Epithelial cell of proximal tubule (primary cell): ENCODE data around the gene COQ7. TPM values are rescaled to one million over a fixed set of nuclear protein-coding genes. Genes with fewer than 3 reads are reported as not detected.

ENCODE experiments used
- DNase-seq: peaks from one replicate; pipeline ENCODE4 v3.0.0-alpha.2; 2011; ENCODE audit warnings: low read depth
- H3K4me3 ChIP-seq: 2 replicates; pipeline ENCODE4 v1.5.1; 2011; ENCODE audit warnings: low read depth, mild to moderate bottlenecking, low read length
- CTCF ChIP-seq: conservative IDR thresholded peaks from 2 replicates; pipeline ENCODE4 v1.5.1; 2012; ENCODE audit warnings: low read depth, mild to moderate bottlenecking, low read length
- total RNA-seq: library from RNA; depleted of rRNA; stranded (reverse); fragments of >200 nt; gene quantifications from 2 replicates; pipeline ENCODE4 v1.2.3, GENCODE V29; 2015

COQ7 gene
- total RNA-seq, 1 donor from 2014 or later: 10.6 TPM

- no peak for DNase-seq
Observed at GRCh38 chr16:19084879-19085278, 17.5 kb downstream of the COQ7 start.

DNA sequence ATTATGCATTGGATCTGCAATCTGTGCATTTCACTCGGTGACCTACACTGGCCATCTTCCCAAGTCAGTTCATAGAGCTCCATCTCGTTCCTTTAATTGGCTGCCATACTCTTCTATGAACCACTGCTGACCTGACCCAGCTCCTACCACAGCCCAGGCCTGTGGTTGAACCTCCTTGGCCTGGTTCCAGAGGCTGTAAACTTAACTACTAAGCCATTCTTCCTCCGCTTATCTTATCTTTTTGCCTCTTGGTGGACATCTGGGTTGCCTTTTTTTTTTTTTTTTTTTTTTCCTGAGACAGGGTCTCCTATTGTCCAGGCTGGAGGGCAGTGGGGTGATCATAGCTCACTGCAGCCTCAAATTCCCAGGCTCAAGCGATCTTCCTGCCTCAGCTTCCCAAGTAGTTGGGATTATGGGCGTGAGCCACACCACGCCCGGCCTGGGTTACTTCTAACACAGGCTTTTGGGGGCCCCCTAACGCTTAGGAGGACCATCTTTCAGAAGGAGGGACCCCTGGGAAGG is 18.3 kb downstream of the COQ7 start:
- TF ChIP-seq CTCF: no peak
- H3K4me3 ChIP-seq: no peak overlapping the region
- no peak for DNase-seq

More at GRCh38 chr16:19084879-19085278, 17.5 kb downstream of the COQ7 start:
- no peak overlapping the region for H3K4me3 ChIP-seq
- TF ChIP-seq CTCF: no peak

DNA sequence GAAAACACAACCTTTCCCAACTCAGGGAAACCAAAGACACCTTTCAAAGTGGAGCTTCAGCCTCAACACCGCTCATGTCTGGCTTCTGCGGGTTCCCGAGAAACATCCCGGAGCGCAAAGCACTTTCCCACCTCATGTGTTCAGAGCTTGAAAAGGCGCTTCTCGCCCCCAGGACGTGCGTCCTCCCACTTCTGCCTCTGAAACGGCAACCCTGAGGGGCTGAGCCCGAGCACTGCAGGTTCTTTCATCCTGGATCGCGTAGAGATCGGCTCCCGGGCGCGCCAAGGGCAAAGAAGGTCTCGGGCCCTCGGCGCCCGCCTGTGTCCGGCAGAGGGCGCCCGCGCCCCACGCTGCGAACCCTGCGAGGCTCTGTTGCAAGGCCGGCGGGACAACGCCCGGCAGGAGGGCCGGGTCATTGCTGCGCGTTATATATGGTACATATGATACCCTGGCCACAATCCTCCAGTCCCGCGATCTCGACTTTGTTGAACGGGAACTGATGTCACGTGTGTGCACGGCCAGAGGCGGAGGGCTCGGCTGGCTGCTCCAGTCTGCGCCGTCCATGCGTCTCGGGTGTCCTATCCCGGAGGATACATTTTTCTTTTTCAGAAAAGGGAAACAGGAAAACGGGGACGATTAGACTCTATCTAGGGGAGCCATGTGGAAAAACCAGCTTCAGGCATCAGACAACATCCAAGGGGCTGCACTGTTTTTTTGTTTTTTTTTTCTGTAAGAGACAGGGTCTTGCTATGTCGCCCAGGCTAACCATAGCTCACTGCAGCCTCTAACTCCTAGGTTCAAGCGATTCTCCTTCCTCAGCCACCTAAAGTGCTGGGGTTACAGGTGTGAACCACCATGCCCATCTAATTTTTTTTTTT is 19.1 kb downstream of the COQ7 start:
- DNase-seq: no peak
- H3K4me3 ChIP-seq: peak overlapping the region; percentile 56
- TF ChIP-seq CTCF: peak; percentile 94

DNA sequence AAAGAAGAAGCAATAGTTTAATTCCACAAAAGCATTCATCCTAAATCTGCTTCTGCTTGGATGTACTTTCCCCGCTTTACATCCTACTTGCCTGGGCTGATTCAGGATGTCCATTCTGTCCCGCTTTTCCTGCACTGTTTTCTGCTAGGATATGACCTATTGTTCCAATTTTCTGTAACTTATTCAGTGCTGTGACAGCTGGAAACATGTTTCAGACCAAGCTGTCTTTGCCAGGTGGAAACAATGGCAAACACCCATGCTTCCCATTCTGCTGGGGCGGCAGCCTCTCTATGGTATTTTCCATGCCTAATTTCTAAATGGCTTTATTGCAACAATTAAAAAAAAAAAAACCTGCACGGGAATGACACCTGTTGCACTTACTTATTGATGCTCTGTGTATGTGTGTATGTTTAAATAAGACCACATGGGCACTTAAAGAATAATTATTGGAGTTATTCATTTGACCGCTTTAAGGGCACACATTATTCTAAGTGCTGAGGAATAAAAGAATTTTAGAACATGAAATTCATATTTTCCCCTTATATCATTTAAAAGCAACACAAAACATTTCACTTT is 21.0 kb downstream of the COQ7 start:
- no peak overlapping the region for H3K4me3 ChIP-seq
- TF ChIP-seq CTCF: no peak
- DNase-seq: no peak

DNA sequence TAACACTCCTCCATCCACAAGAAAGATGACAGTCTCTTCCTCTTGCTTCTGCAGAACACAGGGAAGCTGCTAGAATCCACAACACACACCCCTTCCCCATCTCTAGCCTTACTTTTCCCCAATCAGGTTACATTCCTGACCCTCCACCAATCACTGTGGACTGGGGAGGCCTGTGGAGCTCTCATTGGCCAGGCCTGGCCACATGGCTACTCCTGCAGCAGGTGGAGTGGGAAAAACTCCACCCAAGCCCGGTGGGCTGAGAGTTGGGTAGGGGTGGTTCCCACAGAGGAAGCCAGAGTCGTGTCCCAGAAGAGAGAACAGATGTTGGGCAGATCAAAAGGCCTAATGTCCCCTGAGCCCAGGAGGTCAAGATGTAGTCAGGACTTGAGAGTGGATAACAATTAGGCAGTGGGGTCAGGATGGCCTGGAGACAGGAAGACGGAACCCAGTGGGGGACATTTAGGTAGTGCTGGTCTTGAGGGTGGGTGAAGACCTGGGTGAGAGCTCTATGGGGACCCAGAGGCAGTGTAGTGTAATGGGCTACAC is 22.1 kb downstream of the COQ7 start:
- DNase-seq: no peak
- no peak overlapping the region for H3K4me3 ChIP-seq
- no peak for TF ChIP-seq CTCF

DNA sequence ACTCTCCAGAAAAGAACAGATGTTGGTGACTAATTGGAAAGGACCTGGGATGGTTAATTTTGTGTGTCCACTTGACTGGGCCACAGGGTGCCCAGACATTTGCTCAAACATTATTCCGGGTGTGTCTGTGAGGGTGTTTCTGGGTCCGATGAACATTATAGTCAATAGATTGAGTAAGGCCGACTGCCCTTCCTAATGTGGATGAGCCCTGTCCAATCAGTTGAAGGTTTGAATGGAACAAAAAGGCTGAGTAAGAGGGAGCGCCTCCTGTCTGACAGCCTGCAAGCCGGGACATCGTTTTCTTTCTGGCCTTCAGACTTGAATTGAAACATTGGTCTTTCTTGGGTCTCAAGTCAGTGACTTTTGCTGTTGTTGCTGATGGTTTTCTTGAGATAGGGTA is 23.5 kb downstream of the COQ7 start:
- DNase-seq: no peak
- TF ChIP-seq CTCF: no peak
- H3K4me3 ChIP-seq: no peak overlapping the region
